Gastroesophageal sphincter (tissue), 4 donors: Measurements from ENCODE around the gene SPRR5. TPM values are rescaled to one million over a fixed set of nuclear protein-coding genes. Genes with fewer than 3 reads are reported as not detected.

ENCODE experiments used
- ATAC-seq: fragments of 150-250 bp; one replicate; pipeline ENCODE4 v1.9.1; 2016; ENCODE audit warnings: mild to moderate bottlenecking, moderate library complexity
- H3K27ac ChIP-seq, 4 donors: fragments of 200-600 bp; sonication (generic) in 3 of 4; 1 replicate in 3 of 4; 2 replicates in 1 of 4; pipeline ENCODE4 v1.5.1; 2016 to 2019
- H3K27me3 ChIP-seq: fragments of 200-600 bp; sonication (generic); one replicate; pipeline ENCODE4 v1.5.1; 2019
- H3K36me3 ChIP-seq, 2 donors: fragments of 200-600 bp; sonication (generic); one replicate each; pipeline ENCODE4 v1.5.1; 2019; ENCODE audit warnings: control low read depth in 1 of 2
- H3K4me1 ChIP-seq, 3 donors: fragments of 200-600 bp; sonication (generic); 1 replicate in 2 of 3; 2 replicates in 1 of 3; pipeline ENCODE4 v1.5.1; 2016 to 2019; ENCODE audit warnings: control low read depth in 2 of 3
- H3K4me3 ChIP-seq, 2 donors: fragments of 200-600 bp; sonication (generic); one replicate each; pipeline ENCODE4 v1.5.1; 2019; ENCODE audit warnings: mild to moderate bottlenecking in 1 of 2, moderate library complexity in 1 of 2
- H3K9me3 ChIP-seq, 3 donors: fragments of 200-600 bp; sonication (generic); one replicate each; pipeline ENCODE4 v1.5.1; 2017 to 2019; ENCODE audit warnings: control low read depth in 2 of 3
- CTCF ChIP-seq, 4 experiments: fragments of 200-600 bp in 2 of 4; fragments of 450-650 bp in 2 of 4; sonication (generic) in 1 of 4; IDR thresholded peaks; one replicate each; pipeline ENCODE4 v1.5.1; 2017 to 2019; ENCODE audit warnings: antibody characterized with exemption in 4 of 4, mild to moderate bottlenecking in 2 of 4, moderate library complexity in 2 of 4
- EP300 ChIP-seq: sonication (generic); formaldehyde crosslinking; IDR thresholded peaks from one replicate; pipeline ENCODE4 v1.6.1; 2017; ENCODE audit warnings: antibody characterized with exemption, mild to moderate bottlenecking
- POLR2A ChIP-seq, 2 donors: fragments of 450-650 bp; IDR thresholded peaks; one replicate each; pipeline ENCODE4 v1.6.1; 2017; ENCODE audit warnings: antibody characterized with exemption in 2 of 2, mild to moderate bottlenecking in 2 of 2, moderate library complexity in 1 of 2
- POLR2AphosphoS5 ChIP-seq: sonication (generic); formaldehyde crosslinking; IDR thresholded peaks from one replicate; pipeline ENCODE4 v1.6.1; 2017; ENCODE audit warnings: antibody characterized with exemption
- WGBS, 2 donors: methylation state at CpG; one replicate each; pipeline ENCODE4 v1.1.5; 2018; ENCODE audit warnings: low coverage in 1 of 2; 5-methylcytosine and 5-hydroxymethylcytosine counted together
- total RNA-seq, 4 donors: library from RNA; depleted of rRNA; stranded (reverse); fragments of >200 nt; gene quantifications; one replicate each; pipeline ENCODE4 v1.1.0, GENCODE V29; 2016

SPRR5 gene
- total RNA-seq, 4 donors from 2014 or later, result not detected

DNA sequence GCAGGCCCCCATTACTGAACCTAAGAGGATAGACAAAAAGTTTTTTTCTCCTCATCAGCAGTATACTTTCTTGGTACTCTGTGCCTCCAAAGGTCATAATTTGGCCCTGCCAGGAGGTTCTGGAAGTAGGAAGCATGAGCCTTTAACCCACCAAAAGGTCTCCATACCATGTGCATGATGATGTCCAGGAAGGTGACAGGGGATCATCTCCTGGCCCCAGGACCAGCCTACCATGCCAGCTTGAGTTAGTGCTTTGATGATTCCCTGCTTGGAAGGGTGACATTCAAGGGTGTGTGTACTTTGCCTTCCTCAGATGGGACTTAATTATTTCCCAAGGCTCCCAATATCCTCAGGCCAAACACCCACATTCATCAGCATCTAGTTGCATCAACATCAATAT is 30.6 kb downstream of the SPRR5 start:
- Histone ChIP-seq H3K27me3 (no peaks in the 10 kb centered on the region), H3K27ac (no peak overlapping the region), H3K4me1 (no peaks in the 10 kb centered on the region), H3K9me3 (no peaks in the 10 kb centered on the region), H3K36me3 (no peaks in the 10 kb centered on the region), H3K4me3 (no peak overlapping the region)
- ATAC-seq, result no peak
- TF ChIP-seq POLR2A (IDR thresholded peaks at IDR 0.05) (no peak), CTCF (IDR thresholded peaks at IDR 0.05) (no peak), EP300 (no peak), POLR2AphosphoS5 (no peak)

GRCh38 chr1:152980676-152981075 is 33.7 kb downstream of the SPRR5 start:
- Histone ChIP-seq H3K36me3 (no peaks in the 10 kb centered on the region), H3K27me3 (no peaks in the 10 kb centered on the region), H3K4me3 (no peak overlapping the region), H3K9me3 (no peaks in the 10 kb centered on the region), H3K4me1 (no peaks in the 10 kb centered on the region), H3K27ac (no peak overlapping the region)
- TF ChIP-seq EP300, result no peak
- WGBS, 2 donors, result 56 to 75% methylated on average over 1 of the region's 1 CpG
- no peak for ATAC-seq

- no peak for ATAC-seq
- WGBS, 2 donors, result 73 to 80% methylated on average over 1 to 5 of the region's 6 CpGs
- no peaks in the 10 kb centered on the region for H3K36me3 ChIP-seq
- TF ChIP-seq POLR2A (IDR thresholded peaks at IDR 0.05) (no peak), EP300 (no peak), CTCF (IDR thresholded peaks at IDR 0.05) (no peak)
- H3K27ac ChIP-seq, result no peak overlapping the region
- no peaks in the 10 kb centered on the region for H3K4me1 ChIP-seq
- no peaks in the 10 kb centered on the region for H3K27me3 ChIP-seq
- no peaks in the 10 kb centered on the region for H3K9me3 ChIP-seq
- no peak overlapping the region for H3K4me3 ChIP-seq
Observed at GRCh38 chr1:152981146-152981871, 34.3 kb downstream of the SPRR5 start.

DNA sequence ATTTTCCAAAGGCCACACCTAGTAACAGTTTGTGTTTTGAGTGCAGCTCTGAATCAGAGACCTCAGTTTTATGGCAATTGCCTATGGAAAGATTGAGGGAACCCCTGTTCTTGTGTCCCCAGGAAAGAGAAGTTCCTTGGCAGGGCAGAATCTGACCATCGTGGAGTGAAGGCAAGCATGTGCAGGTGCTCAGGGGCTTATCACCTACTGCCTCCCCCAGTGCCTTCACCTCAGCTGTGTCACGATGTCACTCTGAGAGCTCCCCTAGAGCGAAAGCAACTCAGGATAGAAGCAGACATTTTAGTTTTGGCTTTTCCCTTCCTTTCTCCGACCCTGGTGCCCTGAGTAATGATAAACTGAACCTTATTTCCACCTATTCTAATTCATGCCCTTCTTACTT is 35.1 kb downstream of the SPRR5 start:
- H3K9me3 ChIP-seq, result no peaks in the 10 kb centered on the region
- TF ChIP-seq POLR2A (IDR thresholded peaks at IDR 0.05) (no peak), EP300 (no peak), CTCF (IDR thresholded peaks at IDR 0.05) (no peak), POLR2AphosphoS5 (no peak)
- H3K27me3 ChIP-seq, result no peaks in the 10 kb centered on the region
- no peaks in the 10 kb centered on the region for H3K36me3 ChIP-seq
- ATAC-seq, result no peak
- H3K4me1 ChIP-seq, result no peaks in the 10 kb centered on the region
- 56 to 79% methylated on average over 3 to 4 of the region's 4 CpGs for WGBS, 2 donors
- H3K27ac ChIP-seq, result no peak overlapping the region
- H3K4me3 ChIP-seq, result no peak overlapping the region

DNA sequence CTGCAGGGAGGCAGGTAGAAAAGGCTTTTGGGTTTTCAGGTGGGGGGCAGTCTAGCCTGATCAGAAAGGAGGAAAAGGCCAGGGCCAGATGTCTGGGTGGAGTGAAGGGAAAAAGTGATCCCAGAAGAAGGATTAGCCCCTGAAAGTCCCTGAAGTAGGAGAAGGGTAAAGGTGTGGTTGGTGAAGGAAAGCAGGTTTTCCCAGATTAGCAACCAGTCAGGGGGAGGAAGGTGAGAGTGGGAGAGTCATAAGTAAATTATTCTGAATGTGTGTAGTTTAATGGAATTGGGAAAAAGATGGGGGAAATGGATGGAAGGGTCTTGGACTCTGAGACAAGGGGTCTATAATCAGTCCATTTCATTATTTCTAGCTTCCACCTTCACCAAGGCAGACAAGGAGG is 36.2 kb downstream of the SPRR5 start:
- Histone ChIP-seq H3K4me1 (no peaks in the 10 kb centered on the region), H3K36me3 (no peaks in the 10 kb centered on the region), H3K27ac (no peak overlapping the region), H3K9me3 (no peaks in the 10 kb centered on the region), H3K4me3 (no peak overlapping the region), H3K27me3 (no peaks in the 10 kb centered on the region)
- TF ChIP-seq POLR2A (IDR thresholded peaks at IDR 0.05), result no peak
- no peak for TF ChIP-seq CTCF (IDR thresholded peaks at IDR 0.05)
- TF ChIP-seq EP300, result no peak
- no peak for TF ChIP-seq POLR2AphosphoS5
- ATAC-seq, result no peak
